ENCODE results near the gene USPL1. TPM values are rescaled to one million over a fixed set of nuclear protein-coding genes. Genes with fewer than 3 reads are reported as not detected.

The USPL1 gene
- total and polyA plus RNA-seq, 4 donors: 8.5 to 31.9 (median 11.5) TPM

DNA sequence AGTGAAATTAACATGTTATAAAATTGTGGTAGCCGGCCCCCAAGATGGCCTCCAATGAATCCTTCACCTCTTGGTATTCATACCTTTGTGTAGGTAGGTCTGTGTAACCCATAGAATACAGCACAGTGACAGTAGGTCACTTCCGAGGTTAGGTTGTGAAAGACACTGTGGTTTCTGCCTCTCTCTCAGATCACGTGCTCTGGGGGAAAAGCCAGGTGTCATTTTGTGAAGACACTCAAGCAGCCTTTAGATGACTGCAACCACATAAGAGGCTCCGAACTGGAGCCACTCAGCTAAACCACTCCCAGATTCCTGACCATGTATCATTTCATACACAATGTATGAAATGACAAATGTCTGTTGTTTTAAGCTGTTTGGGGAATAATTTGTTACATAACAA, 9.8 kb upstream of the USPL1 start:
- H3K4me3 ChIP-seq: no peak overlapping the region
- no peak overlapping the region for H3K27ac ChIP-seq (ENCODE audit: low read depth in 1 of 2, low read length in 1 of 2)
- H3K4me1 ChIP-seq (ENCODE audit: control insufficient read depth in 5 of 5, insufficient read depth in 5 of 5, low read length in 5 of 5): peaks cover 0 to 14% (median 3%) of the 10 kb centered on the region in 5 donors
- TF ChIP-seq CTCF (IDR thresholded peaks at IDR 0.05; ENCODE audit: control extremely low read depth, extremely low read depth): no peak
- H3K9ac ChIP-seq (ENCODE audit: insufficient read depth in 1 of 2, low read length in 2 of 2): no peak overlapping the region
- peaks cover 0 to 1% (median 0%) of the 10 kb centered on the region in 4 donors for H3K36me3 ChIP-seq (ENCODE audit: control insufficient read depth in 4 of 4, insufficient read depth in 4 of 4, low read length in 4 of 4)
- H3K9me3 ChIP-seq (ENCODE audit: control insufficient read depth in 4 of 4, insufficient read depth in 3 of 4, low read length in 3 of 4): no peaks in the 10 kb centered on the region
- DNase-seq (peak in 1 of 3 donors; percentile 26), ATAC-seq (ENCODE audit: insufficient read depth, low FRiP score) (peak; percentile 41)
- no peaks in the 10 kb centered on the region for H3K27me3 ChIP-seq (ENCODE audit: control insufficient read depth in 3 of 3, insufficient read depth in 3 of 3, low read length in 2 of 3)
- 46 to 54% methylated on average over 4 of the region's 4 CpGs for WGBS, 2 donors

GRCh38 chr13:30608364-30608763, 9.4 kb upstream of the USPL1 start:
- H3K9ac ChIP-seq (ENCODE audit: insufficient read depth in 1 of 2, low read length in 2 of 2): peak overlapping the region in 1 of 2 donors; percentile 14
- H3K27me3 ChIP-seq (ENCODE audit: control insufficient read depth in 3 of 3, insufficient read depth in 3 of 3, low read length in 2 of 3): no peaks in the 10 kb centered on the region
- H3K9me3 ChIP-seq (ENCODE audit: control insufficient read depth in 4 of 4, insufficient read depth in 3 of 4, low read length in 3 of 4): no peaks in the 10 kb centered on the region
- no peak for TF ChIP-seq CTCF (IDR thresholded peaks at IDR 0.05; ENCODE audit: control extremely low read depth, extremely low read depth)
- WGBS, 2 donors: 49 to 75% methylated on average over 5 of the region's 5 CpGs
- DNase-seq (peak; percentile 71 to 95 (median 87)), ATAC-seq (ENCODE audit: insufficient read depth, low FRiP score) (no peak)
- H3K27ac ChIP-seq (ENCODE audit: low read depth in 1 of 2, low read length in 1 of 2): no peak overlapping the region
- H3K4me3 ChIP-seq: no peak overlapping the region
- H3K36me3 ChIP-seq (ENCODE audit: control insufficient read depth in 4 of 4, insufficient read depth in 4 of 4, low read length in 4 of 4): peaks cover 0 to 1% (median 0%) of the 10 kb centered on the region in 4 donors
- H3K4me1 ChIP-seq (ENCODE audit: control insufficient read depth in 5 of 5, insufficient read depth in 5 of 5, low read length in 5 of 5): peaks cover 0 to 14% (median 3%) of the 10 kb centered on the region in 5 donors

GRCh38 chr13:30610311-30610710, 7.4 kb upstream of the USPL1 start:
- Histone ChIP-seq H3K9ac (ENCODE audit: insufficient read depth in 1 of 2, low read length in 2 of 2) (no peak overlapping the region), H3K27me3 (ENCODE audit: control insufficient read depth in 3 of 3, insufficient read depth in 3 of 3, low read length in 2 of 3) (no peaks in the 10 kb centered on the region), H3K36me3 (ENCODE audit: control insufficient read depth in 4 of 4, insufficient read depth in 4 of 4, low read length in 4 of 4) (peaks cover 0 to 1% (median 0%) of the 10 kb centered on the region in 4 donors), H3K27ac (ENCODE audit: low read depth in 1 of 2, low read length in 1 of 2) (no peak overlapping the region), H3K4me1 (ENCODE audit: control insufficient read depth in 5 of 5, insufficient read depth in 5 of 5, low read length in 5 of 5) (peaks cover 0 to 19% (median 3%) of the 10 kb centered on the region in 5 donors), H3K4me3 (no peak overlapping the region), H3K9me3 (ENCODE audit: control insufficient read depth in 4 of 4, insufficient read depth in 3 of 4, low read length in 3 of 4) (no peaks in the 10 kb centered on the region)
- no peak for TF ChIP-seq CTCF (IDR thresholded peaks at IDR 0.05; ENCODE audit: control extremely low read depth, extremely low read depth)
- DNase-seq (peak in 1 of 3 donors; percentile 13), ATAC-seq (ENCODE audit: insufficient read depth, low FRiP score) (no peak)

DNA sequence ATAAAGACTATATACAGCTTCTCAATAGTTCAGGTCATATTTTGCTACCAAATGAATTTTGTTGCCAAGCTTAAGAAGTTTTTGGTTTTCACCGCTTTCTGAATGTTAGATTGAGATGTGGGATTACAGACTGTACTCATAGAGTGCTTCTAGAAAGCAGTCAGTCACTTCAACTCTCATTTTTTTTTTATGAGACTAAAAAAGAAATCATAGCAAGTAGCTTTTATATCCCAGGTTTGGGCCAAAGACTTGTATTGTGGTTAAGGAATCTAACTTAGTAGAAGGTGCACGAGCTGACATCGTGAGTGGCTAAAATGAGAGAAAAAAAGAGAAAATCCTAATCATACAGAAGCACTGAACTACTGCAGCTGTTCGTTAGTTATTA, 2.2 kb upstream of the USPL1 start:
- WGBS, 2 donors: 19 to 22% methylated on average over 4 of the region's 4 CpGs
- DNase-seq (peak in 1 of 3 donors; percentile 52), ATAC-seq (ENCODE audit: insufficient read depth, low FRiP score) (no peak)
- Histone ChIP-seq H3K9ac (ENCODE audit: insufficient read depth in 1 of 2, low read length in 2 of 2) (peak overlapping the region; percentile 79 to 98), H3K4me3 (no peak overlapping the region), H3K4me1 (ENCODE audit: control insufficient read depth in 5 of 5, insufficient read depth in 5 of 5, low read length in 5 of 5) (peaks cover 0 to 26% (median 5%) of the 10 kb centered on the region in 5 donors), H3K27me3 (ENCODE audit: control insufficient read depth in 3 of 3, insufficient read depth in 3 of 3, low read length in 2 of 3) (no peaks in the 10 kb centered on the region), H3K36me3 (ENCODE audit: control insufficient read depth in 4 of 4, insufficient read depth in 4 of 4, low read length in 4 of 4) (peaks cover 0 to 1% (median 0%) of the 10 kb centered on the region in 4 donors), H3K27ac (ENCODE audit: low read depth in 1 of 2, low read length in 1 of 2) (peak overlapping the region in 1 of 2 donors; percentile 99), H3K9me3 (ENCODE audit: control insufficient read depth in 4 of 4, insufficient read depth in 3 of 4, low read length in 3 of 4) (no peaks in the 10 kb centered on the region)
- no peak for TF ChIP-seq CTCF (IDR thresholded peaks at IDR 0.05; ENCODE audit: control extremely low read depth, extremely low read depth)

Data from lung (tissue), 12 donors.